ENCODE results near the gene TEX2. TPM values are rescaled to one million over a fixed set of nuclear protein-coding genes. Genes with fewer than 3 reads are reported as not detected.

The TEX2 gene
- total RNA-seq, 4 donors from 2014 or later, result 35.5 to 41.3 (median 36.9) TPM

GRCh38 chr17:64106918-64107317, 156.1 kb downstream of the TEX2 start:
- no peak overlapping the region for H3K27ac ChIP-seq
- no peaks in the 10 kb centered on the region for H3K36me3 ChIP-seq
- TF ChIP-seq CTCF (IDR thresholded peaks at IDR 0.05), result no peak
- TF ChIP-seq POLR2AphosphoS5 (IDR thresholded peaks at IDR 0.05), result no peak
- no peak for TF ChIP-seq POLR2A (IDR thresholded peaks at IDR 0.05)
- TF ChIP-seq EP300 (IDR thresholded peaks at IDR 0.05), result no peak
- H3K4me3 ChIP-seq, result no peak overlapping the region
- no peaks in the 10 kb centered on the region for H3K9me3 ChIP-seq
- H3K4me1 ChIP-seq, result peaks cover 44% of the 10 kb centered on the region
- 83% methylated on average over 3 of the region's 3 CpGs for WGBS
- H3K27me3 ChIP-seq, result no peaks in the 10 kb centered on the region
- DNase-seq (ENCODE audit: low spot score in 2 of 2), result no peak

DNA sequence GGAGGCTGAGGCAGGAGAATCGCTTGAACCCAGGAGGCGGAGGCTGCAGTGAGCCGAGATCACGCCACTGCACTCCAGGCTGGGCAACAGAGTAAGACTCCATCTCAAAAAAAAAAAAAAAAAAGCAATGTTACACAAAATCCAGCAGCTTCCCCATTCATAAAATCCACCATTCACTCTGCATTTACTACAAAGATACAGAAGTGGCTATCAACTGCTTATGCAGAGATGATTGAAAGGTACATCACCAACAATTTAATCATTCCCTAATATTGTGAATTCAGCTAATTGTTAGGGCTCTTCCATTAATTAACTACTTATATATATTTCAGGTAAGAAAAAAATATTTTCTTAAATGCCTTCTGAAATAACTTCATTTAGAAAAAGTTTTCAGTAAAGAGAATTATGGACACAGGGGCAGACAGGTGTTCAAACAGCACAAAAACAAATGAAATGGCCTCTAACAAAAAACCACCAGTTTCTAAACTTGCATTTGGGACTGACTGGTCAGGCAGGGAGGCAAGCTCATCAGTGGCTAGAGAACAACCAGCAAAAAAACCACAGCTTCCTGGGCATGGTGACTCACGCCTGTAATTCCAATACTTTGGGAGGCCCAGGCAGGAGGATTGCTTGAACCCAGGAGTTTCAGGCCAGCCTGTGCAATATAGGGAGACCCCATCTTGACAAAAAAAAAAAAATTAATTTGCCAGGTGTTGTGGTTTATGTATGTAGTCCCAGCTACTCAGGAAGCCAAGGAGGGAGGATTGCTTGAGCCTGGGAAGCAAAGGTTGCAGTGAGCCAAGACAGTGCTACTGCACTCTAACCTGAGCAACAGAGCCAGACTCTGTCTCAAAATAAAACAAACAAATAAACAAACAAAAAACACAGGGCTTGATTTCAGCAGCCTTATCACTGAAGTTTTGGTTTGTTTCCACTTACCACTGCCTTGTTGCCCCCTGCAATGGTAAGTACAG, 159.4 kb downstream of the TEX2 start:
- WGBS, result 90% methylated on average over 5 of the region's 5 CpGs
- DNase-seq (ENCODE audit: low spot score in 2 of 2), result no peak
- Histone ChIP-seq H3K9me3 (no peaks in the 10 kb centered on the region), H3K27me3 (no peaks in the 10 kb centered on the region), H3K27ac (no peak overlapping the region), H3K36me3 (no peaks in the 10 kb centered on the region), H3K4me1 (peaks cover 39% of the 10 kb centered on the region), H3K4me3 (no peak overlapping the region)
- TF ChIP-seq POLR2AphosphoS5 (IDR thresholded peaks at IDR 0.05), result no peak
- TF ChIP-seq POLR2A (IDR thresholded peaks at IDR 0.05), result no peak
- no peak for TF ChIP-seq CTCF (IDR thresholded peaks at IDR 0.05)
- no peak for TF ChIP-seq EP300 (IDR thresholded peaks at IDR 0.05)

GRCh38 chr17:64102627-64103390, 160.3 kb downstream of the TEX2 start:
- TF ChIP-seq POLR2A (IDR thresholded peaks at IDR 0.05) (no peak), CTCF (IDR thresholded peaks at IDR 0.05) (no peak), POLR2AphosphoS5 (IDR thresholded peaks at IDR 0.05) (no peak), EP300 (IDR thresholded peaks at IDR 0.05) (no peak)
- Histone ChIP-seq H3K27me3 (no peaks in the 10 kb centered on the region), H3K4me3 (no peak overlapping the region), H3K4me1 (peaks cover 38% of the 10 kb centered on the region), H3K9me3 (no peaks in the 10 kb centered on the region), H3K36me3 (no peaks in the 10 kb centered on the region), H3K27ac (peak overlapping the region; percentile 25)
- DNase-seq (ENCODE audit: low spot score in 2 of 2), result no peak
- 64% methylated on average over 7 of the region's 7 CpGs for WGBS

GRCh38 chr17:64099543-64099942, 163.5 kb downstream of the TEX2 start:
- no peak for DNase-seq (ENCODE audit: low spot score in 2 of 2)
- H3K4me1 ChIP-seq, result peaks cover 36% of the 10 kb centered on the region
- no peaks in the 10 kb centered on the region for H3K36me3 ChIP-seq
- no peak overlapping the region for H3K4me3 ChIP-seq
- no peaks in the 10 kb centered on the region for H3K27me3 ChIP-seq
- TF ChIP-seq POLR2AphosphoS5 (IDR thresholded peaks at IDR 0.05) (no peak), POLR2A (IDR thresholded peaks at IDR 0.05) (no peak), EP300 (IDR thresholded peaks at IDR 0.05) (no peak), CTCF (IDR thresholded peaks at IDR 0.05) (no peak)
- no peak overlapping the region for H3K27ac ChIP-seq
- H3K9me3 ChIP-seq, result no peaks in the 10 kb centered on the region
- WGBS, result 93% methylated on average over 6 of the region's 6 CpGs

Other genes starting within 250 kb of the TEX2 start
- 10 to 100 TPM in 2 of 4 donors, 1 to 10 TPM in 2; 8.4 to 32.5 (median 14.9) TPM for gene ICAM2, start 242.6 kb downstream of the TEX2 start, total RNA-seq
- 10 to 100 TPM; 21.2 to 41.1 (median 35.1) TPM for gene ERN1, start 133.1 kb downstream of the TEX2 start, total RNA-seq
- gene PECAM1, start 127.6 kb upstream of the TEX2 start, total RNA-seq, result 10 to 100 TPM; 18.8 to 70.2 (median 42.6) TPM
- gene MILR1, start 185.9 kb upstream of the TEX2 start, total RNA-seq, result under 1 TPM in 2 of 4 donors, not detected in 2; 0.45 to 0.57 TPM
- 10 to 100 TPM in 1 of 4 donors, 1 to 10 TPM in 3; 2.7 to 23.2 (median 5.0) TPM for gene POLG2, start 233.8 kb upstream of the TEX2 start, total RNA-seq
- 1,000 to 10,000 TPM in 1 of 4 donors, 100 to 1,000 TPM in 3; 532 to 1,402 (median 922) TPM for gene DDX5, start 243.0 kb upstream of the TEX2 start, total RNA-seq
- 100 to 1,000 TPM in 1 of 4 donors, 10 to 100 TPM in 3; 46.8 to 200 (median 61.5) TPM for gene CEP95, start 243.7 kb upstream of the TEX2 start, total RNA-seq